Transverse colon (tissue), 4 donors: Measurements from ENCODE around the gene CD79B.
"Not testable (repeated sequence)": the region's sequence is repeated elsewhere in the genome, so short reads cannot be mapped to it uniquely, and the experiment has no call there.

Source experiments
- EP300 ChIP-seq: sonication (generic); formaldehyde crosslinking; IDR thresholded peaks from one replicate; pipeline ENCODE4 v1.6.1; 2017; ENCODE audit warnings: antibody characterized with exemption, low read depth
- POLR2A ChIP-seq: fragments of 450-650 bp; IDR thresholded peaks from one replicate; pipeline ENCODE4 v1.6.1; 2016; ENCODE audit warnings: antibody characterized with exemption, mild to moderate bottlenecking, moderate library complexity
- POLR2AphosphoS5 ChIP-seq, 3 donors: sonication (generic); formaldehyde crosslinking; IDR thresholded peaks; one replicate each; pipeline ENCODE4 v1.6.1; 2016; ENCODE audit warnings: antibody characterized with exemption in 3 of 3
- TF ChIP-seq, protein P1 (sequence below), 5 experiments: fragments of 200-600 bp in 3 of 5; fragments of 450-650 bp in 2 of 5; sonication (generic) in 3 of 5; IDR thresholded peaks; 1 replicate in 2 of 5; 2 replicates in 3 of 5; pipeline ENCODE4 v1.5.1; 2016 to 2017; ENCODE audit warnings: antibody characterized with exemption in 5 of 5, inconsistent platforms in 3 of 5, mild to moderate bottlenecking in 2 of 5, moderate library complexity in 1 of 5

DNA sequence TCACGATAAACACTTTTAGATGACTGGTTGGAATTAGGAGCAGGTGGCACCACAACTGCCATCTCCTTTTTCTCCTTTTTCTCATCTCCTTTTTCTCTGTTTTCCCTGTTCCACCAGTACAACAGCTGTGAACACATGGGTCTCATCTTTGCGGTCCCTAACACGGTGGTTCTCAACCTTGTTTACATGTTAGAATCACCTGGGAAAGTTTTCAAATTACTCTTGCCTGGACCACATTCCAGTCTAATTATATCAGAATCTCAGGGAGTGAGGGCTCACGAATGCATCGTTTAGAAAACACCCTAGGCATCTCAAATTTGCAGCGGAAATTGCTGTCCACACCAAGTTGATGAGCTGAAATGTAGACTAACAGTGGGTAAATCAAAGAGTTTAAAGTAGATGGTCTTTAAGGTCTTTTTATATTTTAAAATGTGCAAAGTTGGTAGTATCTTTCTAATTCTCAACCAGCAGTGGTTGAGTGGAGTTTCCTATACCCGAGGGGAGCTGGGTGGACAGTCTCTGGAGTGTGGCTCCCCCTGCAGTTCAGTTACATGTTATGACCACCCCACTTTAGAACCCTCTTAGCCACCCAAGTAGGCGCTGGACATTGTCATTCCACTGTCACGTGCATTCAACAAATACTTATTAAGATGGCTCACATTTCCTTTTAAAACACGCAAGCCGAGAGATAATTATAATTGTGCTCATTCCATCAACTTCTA lies 39.7 kb downstream of the CD79B start:
- TF ChIP-seq POLR2AphosphoS5 (IDR thresholded peaks at IDR 0.05); EP300; POLR2A: not testable (repeated sequence)
- TF ChIP-seq, protein P1, sequence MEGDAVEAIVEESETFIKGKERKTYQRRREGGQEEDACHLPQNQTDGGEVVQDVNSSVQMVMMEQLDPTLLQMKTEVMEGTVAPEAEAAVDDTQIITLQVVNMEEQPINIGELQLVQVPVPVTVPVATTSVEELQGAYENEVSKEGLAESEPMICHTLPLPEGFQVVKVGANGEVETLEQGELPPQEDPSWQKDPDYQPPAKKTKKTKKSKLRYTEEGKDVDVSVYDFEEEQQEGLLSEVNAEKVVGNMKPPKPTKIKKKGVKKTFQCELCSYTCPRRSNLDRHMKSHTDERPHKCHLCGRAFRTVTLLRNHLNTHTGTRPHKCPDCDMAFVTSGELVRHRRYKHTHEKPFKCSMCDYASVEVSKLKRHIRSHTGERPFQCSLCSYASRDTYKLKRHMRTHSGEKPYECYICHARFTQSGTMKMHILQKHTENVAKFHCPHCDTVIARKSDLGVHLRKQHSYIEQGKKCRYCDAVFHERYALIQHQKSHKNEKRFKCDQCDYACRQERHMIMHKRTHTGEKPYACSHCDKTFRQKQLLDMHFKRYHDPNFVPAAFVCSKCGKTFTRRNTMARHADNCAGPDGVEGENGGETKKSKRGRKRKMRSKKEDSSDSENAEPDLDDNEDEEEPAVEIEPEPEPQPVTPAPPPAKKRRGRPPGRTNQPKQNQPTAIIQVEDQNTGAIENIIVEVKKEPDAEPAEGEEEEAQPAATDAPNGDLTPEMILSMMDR (IDR thresholded peaks at IDR 0.05), result not testable (repeated sequence)
